CD4-positive, alpha-beta T cell treated with Interferon gamma for 1 hour (primary cell): ENCODE data around the gene ZP2.
"Not testable (repeated sequence)": the region's sequence is repeated elsewhere in the genome, so short reads cannot be mapped to it uniquely, and the experiment has no call there.

Experiments
- DNase-seq: peaks from one replicate; pipeline ENCODE4 v3.0.0-alpha.2; 2020

The ZP2 gene

GRCh38 chr16:21169249-21169981 lies 42.0 kb downstream of the ZP2 start:
- no peak for DNase-seq

DNA sequence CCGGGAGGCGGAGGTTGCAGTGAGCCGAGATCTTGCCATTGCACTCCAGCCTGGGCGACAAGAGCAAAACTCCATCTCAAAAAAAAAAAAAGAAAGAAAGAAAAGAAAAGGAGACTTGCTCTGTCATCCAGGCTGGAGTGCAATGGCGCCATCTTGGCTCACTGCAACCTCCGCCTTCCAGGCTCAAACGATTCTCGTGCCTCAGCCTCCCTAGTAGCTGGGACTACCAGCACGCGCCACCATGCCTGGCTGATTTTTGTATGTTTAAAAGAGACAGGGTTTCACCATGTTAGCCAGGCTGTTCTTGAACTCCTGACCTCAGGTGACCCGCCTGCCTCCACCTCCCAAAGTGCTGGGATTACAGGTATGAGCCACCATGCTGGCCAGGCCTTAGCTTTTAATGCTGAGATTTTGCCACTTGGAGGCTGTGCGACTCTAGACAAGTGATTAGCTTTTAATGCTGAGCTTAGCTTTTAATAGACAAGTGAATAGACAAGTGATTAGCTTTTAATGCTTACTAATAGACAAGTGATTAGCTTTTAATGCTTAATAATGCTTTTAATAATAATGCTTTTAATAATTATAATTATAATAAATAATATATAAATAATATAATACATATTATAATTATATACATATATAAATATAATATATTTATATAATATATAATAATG lies 43.3 kb downstream of the ZP2 start:
- no peak for DNase-seq

DNA sequence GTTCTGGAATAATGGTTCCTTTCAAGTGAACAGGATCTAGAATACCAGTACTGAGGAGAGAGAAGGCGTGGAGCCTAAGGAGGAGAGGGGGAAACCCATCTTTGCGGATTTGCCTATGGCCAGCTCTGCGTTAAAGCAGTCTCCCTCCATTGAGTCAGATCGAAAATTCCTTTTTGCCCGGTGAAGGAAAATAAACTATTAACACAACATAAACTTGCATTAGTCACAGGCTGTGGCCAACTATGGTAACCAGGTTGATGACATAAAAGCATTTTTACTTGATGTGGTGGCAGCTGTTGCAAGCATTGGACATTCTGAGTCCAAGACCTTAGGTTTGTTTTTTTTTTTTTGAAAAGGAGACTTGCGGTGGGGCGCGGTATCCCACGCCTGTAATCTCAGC lies 44.0 kb downstream of the ZP2 start:
- DNase-seq: no peak

GRCh38 chr16:21166561-21166961 lies 44.8 kb downstream of the ZP2 start:
- DNase-seq: no peak

DNA sequence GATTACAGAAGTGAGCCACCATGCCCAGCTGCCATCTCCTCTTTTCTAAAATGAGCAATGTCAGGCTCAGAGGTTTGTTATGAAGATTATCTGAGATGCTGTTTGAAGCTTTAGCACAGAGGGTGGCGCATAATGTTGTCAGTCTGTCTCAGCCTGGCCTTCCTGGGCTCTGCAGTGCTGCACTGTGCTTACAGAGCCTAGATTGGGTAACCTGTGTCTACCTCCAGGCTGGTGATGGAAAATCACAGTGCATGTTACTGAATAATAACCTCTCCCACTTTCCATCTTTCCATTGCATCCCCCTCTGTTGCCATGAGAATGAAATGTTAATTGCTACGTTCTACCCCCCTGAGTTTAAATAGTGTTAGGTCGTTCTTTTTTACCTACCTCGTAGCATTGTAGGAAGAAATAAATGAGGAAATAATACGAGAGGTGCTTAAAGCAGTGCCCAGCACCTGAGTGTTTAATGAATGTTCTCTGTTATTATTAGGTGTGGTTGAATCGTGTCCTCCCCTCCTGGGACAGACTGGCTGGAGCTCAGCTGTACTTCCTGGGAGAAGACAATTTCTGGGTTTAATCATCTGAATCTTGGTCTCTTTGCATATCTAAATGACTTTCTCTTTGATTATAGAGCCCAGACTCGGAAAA lies 46.7 kb downstream of the ZP2 start:
- DNase-seq: no peak

GRCh38 chr16:21163576-21163975 lies 47.8 kb downstream of the ZP2 start:
- no peak for DNase-seq

- no peak for DNase-seq
Observed at GRCh38 chr16:21162661-21163151, 48.7 kb downstream of the ZP2 start.

- no peak for DNase-seq
Observed at GRCh38 chr16:21161211-21161610, 50.2 kb downstream of the ZP2 start.

DNA sequence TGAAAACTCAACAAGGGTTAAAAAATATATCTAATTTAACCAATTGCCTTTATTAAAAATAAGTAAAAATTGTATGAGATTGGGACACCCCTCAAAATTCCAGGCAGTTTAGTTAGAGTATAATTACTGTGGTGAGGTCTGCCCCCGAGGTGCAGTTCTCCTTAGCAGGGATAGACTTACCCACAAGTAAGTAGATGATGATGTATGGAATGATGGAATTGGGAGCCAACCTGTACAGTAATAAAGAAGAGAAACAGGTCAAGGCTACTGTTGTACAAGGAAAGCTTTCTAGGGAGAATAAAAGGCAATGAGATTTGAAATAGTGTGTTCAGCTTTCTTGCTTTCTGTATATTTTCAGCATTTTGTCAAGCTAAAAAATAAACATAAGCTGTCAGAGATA lies 51.1 kb downstream of the ZP2 start:
- DNase-seq: no peak

DNA sequence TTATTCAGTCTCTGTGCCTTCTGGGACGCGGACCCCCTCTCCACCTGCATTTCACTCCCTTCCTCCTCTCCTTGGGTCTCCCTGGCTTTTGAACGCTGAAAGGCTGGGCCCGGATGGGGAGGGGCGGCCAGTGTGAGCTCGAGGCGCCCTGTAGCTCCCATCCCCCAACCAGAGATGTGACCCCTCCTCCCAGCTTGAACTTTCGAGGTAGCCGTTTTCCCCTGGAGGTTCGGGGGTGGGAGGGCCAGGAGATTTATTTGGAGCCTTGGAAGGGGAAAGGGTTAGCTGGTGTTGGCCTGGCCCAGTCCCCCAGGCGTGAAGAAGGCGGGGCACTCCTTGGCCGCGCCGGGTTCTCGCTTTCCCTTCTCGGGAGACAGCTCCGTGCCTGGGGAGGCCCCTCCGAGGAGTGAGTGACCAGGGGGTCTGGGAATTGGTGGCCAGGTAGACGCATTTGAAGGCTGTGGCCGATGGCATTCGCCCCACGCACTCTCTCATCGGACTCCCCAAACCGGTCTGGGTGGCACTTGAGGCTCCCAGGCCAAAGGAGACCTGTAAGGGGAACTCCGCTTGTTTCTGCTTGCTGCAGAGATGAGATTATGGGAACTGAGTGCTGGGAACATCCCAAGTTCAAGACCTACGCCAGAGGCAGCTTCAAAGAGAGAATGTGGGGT lies 52.0 kb downstream of the ZP2 start:
- DNase-seq: no peak

DNA sequence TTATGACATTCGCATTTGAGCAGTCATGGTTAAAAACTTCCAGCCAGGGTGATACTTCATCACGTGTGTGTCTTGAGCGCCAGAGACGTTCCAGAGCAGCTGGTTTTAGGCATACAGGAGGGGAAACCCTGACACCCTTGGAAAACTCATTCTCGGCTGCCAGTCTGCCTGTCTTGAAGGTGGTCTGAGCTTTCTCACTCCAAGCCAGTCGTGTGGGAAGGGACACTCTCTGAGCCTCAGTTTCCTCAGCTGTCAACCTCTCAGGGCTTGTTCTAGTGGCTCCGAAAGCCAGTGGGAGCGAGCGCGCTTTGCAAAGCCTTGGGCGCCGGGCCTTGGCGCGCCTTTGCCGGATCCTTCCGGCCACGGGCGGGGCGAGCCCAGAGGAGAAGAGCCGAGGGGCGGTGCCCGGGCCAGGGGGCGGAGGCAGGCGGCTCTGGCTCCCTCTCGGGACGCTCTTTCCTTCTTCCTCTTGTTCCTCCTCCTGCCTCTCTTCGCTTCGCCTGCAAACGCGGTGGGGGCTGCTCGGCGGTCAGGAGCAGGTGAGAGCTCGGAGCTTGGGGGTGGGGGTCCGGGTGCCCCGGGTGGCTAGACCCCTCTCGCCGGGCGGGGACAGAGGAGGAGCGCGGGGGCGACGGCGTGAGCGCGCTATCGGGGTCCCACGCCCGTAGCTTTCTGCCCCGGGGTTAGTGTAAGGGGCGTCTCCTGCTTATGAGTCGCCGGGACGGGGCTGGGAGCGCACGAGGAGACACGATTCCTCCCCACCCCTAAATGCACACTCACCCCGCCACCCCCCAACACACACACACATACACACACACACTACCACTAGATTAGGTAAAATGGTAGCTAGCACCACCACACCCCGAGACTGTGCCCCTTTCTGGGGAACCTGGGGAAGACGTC lies 52.9 kb downstream of the ZP2 start, which contains the start of gene LDAF1:
Gene LDAF1, plus strand, starts transcription at position 467 of the 903 bp plus-strand sequence. CDS start 2,509 bp downstream, outside the sequence.
- DNase-seq: peak; percentile 67

- no peak for DNase-seq
Observed at GRCh38 chr16:21157632-21158031, 53.7 kb downstream of the ZP2 start.

DNA sequence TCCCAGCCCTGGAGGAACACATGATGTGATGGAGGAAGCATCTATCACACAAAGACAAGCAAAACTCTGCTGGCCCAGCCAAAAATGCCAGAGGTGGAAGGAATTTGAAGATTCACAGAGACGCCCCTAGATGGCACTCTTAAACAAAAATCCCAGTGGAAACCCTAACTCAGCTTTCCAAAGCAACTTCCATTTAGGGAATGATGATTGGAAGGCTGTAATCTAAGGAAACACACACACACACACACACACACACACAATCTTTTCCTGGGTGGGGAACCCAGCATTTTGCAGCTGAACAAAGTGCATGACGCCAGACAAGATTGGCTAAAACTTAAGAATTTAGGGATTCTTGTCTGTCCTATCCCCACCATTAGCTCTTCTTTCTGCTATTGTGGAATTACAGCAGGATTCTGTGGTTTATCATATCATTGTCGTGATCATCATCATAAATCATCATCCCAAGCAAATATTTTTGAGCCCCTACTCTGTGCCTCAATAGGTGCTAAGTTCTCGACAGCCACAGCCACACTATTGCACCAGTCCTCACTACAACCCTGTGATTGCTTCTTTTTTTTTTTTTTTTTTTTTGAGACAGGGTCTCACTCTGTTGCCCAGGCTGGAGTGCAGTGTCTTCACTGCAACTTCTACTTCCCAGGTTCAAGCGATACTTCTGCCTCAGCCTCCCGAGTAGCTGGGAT lies 54.5 kb downstream of the ZP2 start:
- DNase-seq: no peak

DNA sequence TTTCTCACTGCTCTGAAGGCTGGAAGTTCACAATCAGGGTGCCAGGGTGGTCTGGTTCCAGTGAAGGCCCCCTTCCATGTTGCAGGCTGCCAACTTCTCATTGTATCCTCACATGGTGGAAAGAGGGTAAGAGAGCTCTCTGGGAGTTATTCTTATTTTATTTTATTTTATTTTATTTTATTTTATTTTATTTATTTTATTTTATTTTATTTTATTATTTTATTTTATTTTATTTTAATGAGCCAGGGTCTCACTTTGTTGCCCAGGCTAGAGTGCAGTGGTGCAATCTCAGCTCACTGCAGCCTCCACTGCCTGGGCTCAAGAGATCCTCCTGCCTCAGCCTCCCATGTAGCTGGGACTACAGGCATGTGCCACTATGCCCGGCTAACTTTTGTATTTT lies 55.4 kb downstream of the ZP2 start:
- DNase-seq: not testable (repeated sequence)

GRCh38 chr16:21153124-21153729 lies 58.1 kb downstream of the ZP2 start:
- not testable (repeated sequence) for DNase-seq

GRCh38 chr16:21152160-21153030 lies 59.0 kb downstream of the ZP2 start:
- not testable (repeated sequence) for DNase-seq

DNA sequence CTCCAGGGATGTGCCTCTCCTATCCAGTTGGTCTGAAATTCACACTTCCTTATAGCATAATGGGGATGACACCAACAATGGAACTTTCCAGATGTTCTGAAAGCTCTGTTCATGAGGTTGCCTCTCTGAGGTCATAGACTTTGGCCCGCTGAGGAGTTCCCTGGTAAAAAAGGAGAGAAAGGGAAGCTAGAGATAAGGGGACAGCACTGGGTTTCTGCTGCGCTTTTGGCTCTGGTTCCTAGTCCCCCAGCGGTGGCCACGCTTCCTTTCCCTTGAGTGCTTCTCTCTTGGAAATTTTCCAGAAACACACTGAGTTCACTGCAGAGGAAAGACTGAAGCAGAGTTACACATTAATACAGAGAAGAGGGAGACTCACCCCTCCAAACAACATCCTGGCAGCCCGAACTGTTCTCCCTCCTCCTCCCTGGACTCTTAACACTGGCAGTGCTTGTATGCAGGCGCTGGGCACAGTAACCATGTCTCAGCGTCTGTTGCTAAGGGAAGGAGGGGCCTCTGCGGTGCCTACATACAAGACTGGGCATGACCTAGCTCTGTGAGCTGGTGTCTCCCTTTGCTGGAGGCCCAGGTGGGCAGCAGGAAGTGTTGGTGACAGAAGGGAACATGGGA lies 60.9 kb downstream of the ZP2 start, which contains the start of gene DNAH3:
Gene DNAH3, minus strand, starts transcription at position 472 of the 627 bp plus-strand sequence. CDS start 527 bp downstream, outside the sequence.
- no peak for DNase-seq
